Psoas muscle (tissue), 8 donors: ENCODE measurements around the gene SIK2. TPM values are rescaled to one million over a fixed set of nuclear protein-coding genes. Genes with fewer than 3 reads are reported as not detected.

Experiments used
- ATAC-seq, 4 donors: fragments of 200-7000 bp; cut with Tn5 transposase; one replicate each; pipeline ENCODE4 v1.9.1; 2020; ENCODE audit warnings: moderate library complexity in 3 of 4, mild to moderate bottlenecking in 2 of 4
- DNase-seq, 2 donors: peaks; one replicate each; pipeline ENCODE4 v3.0.0-alpha.2; 2020
- H3K27ac ChIP-seq: fragments of 200-600 bp; one replicate; pipeline ENCODE4 v1.8.0; 2022
- H3K27me3 ChIP-seq, 3 donors: fragments of 200-600 bp in 1 of 3; one replicate each; pipeline versions ENCODE4 v1.6.1 to v1.8.0; 2013 to 2022; ENCODE audit warnings: low read length in 2 of 3, mild to moderate bottlenecking in 2 of 3, moderate library complexity in 1 of 3; ENCODE audit not compliant: insufficient read depth in 3 of 3
- H3K36me3 ChIP-seq, 2 donors: fragments of 200-600 bp in 1 of 2; one replicate each; pipeline versions ENCODE4 v1.6.1 to v1.8.0; 2013 to 2022; ENCODE audit warnings: low read depth in 1 of 2, mild to moderate bottlenecking in 1 of 2, moderate library complexity in 1 of 2; ENCODE audit not compliant: insufficient read depth in 1 of 2
- H3K4me1 ChIP-seq: fragments of 200-600 bp; one replicate; pipeline ENCODE4 v1.8.0; 2022
- H3K4me3 ChIP-seq: fragments of 200-600 bp; one replicate; pipeline ENCODE4 v1.8.0; 2022; ENCODE audit warnings: mild to moderate bottlenecking
- H3K9me3 ChIP-seq: fragments of 200-600 bp; one replicate; pipeline ENCODE4 v1.8.0; 2022
- CTCF ChIP-seq: fragments of 200-600 bp; IDR thresholded peaks from one replicate; pipeline ENCODE4 v1.8.0; 2022; ENCODE audit warnings: antibody characterized with exemption
- WGBS, 3 donors: extraction: QIAGEN DNeasy Blood & Tissue Kit; methylation state at CpG; one replicate each; pipeline versions ENCODE4 v1.1.6 to v1.1.7; 2013; 5-methylcytosine and 5-hydroxymethylcytosine counted together
- intact Hi-C, 2 donors: fragments of 100-400 bp; cut with DNase I; formaldehyde crosslinking; loops; one replicate each; pipeline versions ENCODE4 v1.11.0 to v1.14.2; 2022
- polyA plus RNA-seq, 3 donors: library from polyadenylated mRNA; stranded (reverse); fragments of 200-250 nt; gene quantifications; one replicate each; pipeline ENCODE4 v1.2.3, GENCODE V29; 2013
- total RNA-seq, 4 donors: library from RNA; stranded (reverse); fragmentation: NEBNext Ultra II Directional in 2 of 4; extraction: Animal tissue kit (Norgen Biotek cat#: 25700) in 2 of 4; gene quantifications; one replicate each; pipeline versions ENCODE4 v1.2.1 to v1.2.4, GENCODE V29; 2021 to 2023
- donor health status: healthy with polysubstance abuse.
- donor health status: DM: no; HTN: no; CAD: no; lungs with moderate emphysema.
- donor health status: Bipolar disorder and iron deficiency.
- donor health status: healthy.
- donor health status: DM: yes; HTN: yes; CAD: no.
- donor health status: DM: no; HTN: no; CAD: no.
- donor health status: DM: no; HTN: no; CAD: no.
- donor health status: DM: yes; HTN: yes; CAD: no.

Gene SIK2
- total and polyA plus RNA-seq, 7 donors: 9.0 to 69.6 (median 30.4) TPM

GRCh38 chr11:111589886-111590499 is 12.3 kb upstream of the SIK2 start:
- Histone ChIP-seq H3K27ac (no peak overlapping the region), H3K36me3 (no peaks in the 10 kb centered on the region)
- intact Hi-C loops: loop anchor here (5.0 kb wide), 2 partner anchors 187 to 252 kb away; no protein-coding TSS in a partner anchor

GRCh38 chr11:111591187-111591960 is 10.9 kb upstream of the SIK2 start:
- H3K36me3 ChIP-seq: no peaks in the 10 kb centered on the region
- ATAC-seq (no peak), DNase-seq (no peak)
- 86 to 90% (median 89%) methylated on average over 4 of the region's 4 CpGs for WGBS, 3 donors
- H3K27ac ChIP-seq: no peak overlapping the region
- intact Hi-C loops: no loop called here
- no peaks in the 10 kb centered on the region for H3K9me3 ChIP-seq
- H3K27me3 ChIP-seq: no peaks in the 10 kb centered on the region
- H3K4me3 ChIP-seq: no peak overlapping the region
- no peak for TF ChIP-seq CTCF
- no peaks in the 10 kb centered on the region for H3K4me1 ChIP-seq

More at GRCh38 chr11:111589886-111590499, 12.3 kb upstream of the SIK2 start:
- Histone ChIP-seq H3K4me1 (no peaks in the 10 kb centered on the region), H3K27me3 (no peaks in the 10 kb centered on the region), H3K4me3 (no peak overlapping the region), H3K9me3 (no peaks in the 10 kb centered on the region)
- 60 to 77% (median 64%) methylated on average over 5 of the region's 5 CpGs for WGBS, 3 donors
- ATAC-seq (no peak), DNase-seq (no peak)
- TF ChIP-seq CTCF: no peak

- no peak overlapping the region for H3K4me3 ChIP-seq
Measured at GRCh38 chr11:111592491-111592890, 9.8 kb upstream of the SIK2 start.

GRCh38 chr11:111596319-111596718 is 5.9 kb upstream of the SIK2 start:
- DNase-seq (no peak), ATAC-seq (no peak)
- 80 to 85% (median 80%) methylated on average over 1 of the region's 1 CpG for WGBS, 3 donors
- intact Hi-C loops: no loop called here
- Histone ChIP-seq H3K4me1 (no peaks in the 10 kb centered on the region), H3K4me3 (no peak overlapping the region), H3K27ac (no peak overlapping the region), H3K27me3 (no peaks in the 10 kb centered on the region), H3K9me3 (no peaks in the 10 kb centered on the region), H3K36me3 (no peaks in the 10 kb centered on the region)
- no peak for TF ChIP-seq CTCF

More at GRCh38 chr11:111592491-111592890, 9.8 kb upstream of the SIK2 start:
- ATAC-seq (no peak), DNase-seq (no peak)
- intact Hi-C loops: no loop called here
- Histone ChIP-seq H3K4me1 (no peaks in the 10 kb centered on the region), H3K36me3 (no peaks in the 10 kb centered on the region), H3K9me3 (no peaks in the 10 kb centered on the region), H3K27me3 (no peaks in the 10 kb centered on the region), H3K27ac (no peak overlapping the region)
- TF ChIP-seq CTCF: no peak
